ENCODE results near the gene TRIM2. TPM values are rescaled to one million over a fixed set of nuclear protein-coding genes. Genes with fewer than 3 reads are reported as not detected.

Gene TRIM2
- total RNA-seq, 4 donors from 2014 or later, result 2.6 to 7.2 (median 3.8) TPM

DNA sequence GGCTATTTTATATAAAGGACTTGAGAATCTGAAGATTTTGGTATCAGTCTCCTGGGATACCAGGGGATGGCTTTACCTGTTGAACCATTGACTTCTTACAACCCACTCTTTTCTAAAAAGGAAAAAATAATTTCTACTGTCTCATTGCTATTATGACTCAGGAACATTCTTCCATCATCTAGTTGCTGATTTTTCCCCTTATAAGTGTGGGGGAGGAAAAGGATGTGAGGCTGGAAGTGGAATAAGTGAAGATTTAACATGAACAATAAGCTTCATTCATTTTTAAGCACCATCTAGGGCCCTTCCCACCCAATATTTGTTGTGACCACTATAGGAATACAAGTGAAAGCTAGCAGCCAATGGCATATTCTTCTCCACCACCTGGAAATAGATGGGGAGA lies 129.6 kb downstream of the TRIM2 start:
- DNase-seq (no peak), ATAC-seq (no peak)
- H3K27ac ChIP-seq, result no peak overlapping the region
- no peaks in the 10 kb centered on the region for H3K4me1 ChIP-seq
- intact Hi-C loops (cut with DNase I; ENCODE audit: low total_unique reads), result no loop called here
- no peak overlapping the region for H3K4me3 ChIP-seq
- H3K9me3 ChIP-seq, result no peaks in the 10 kb centered on the region
- in situ Hi-C loops (cut with MboI; ENCODE audit: low sequenced_read_pairs in 4 of 4), result no loop called here
- H3K27me3 ChIP-seq, result no peaks in the 10 kb centered on the region
- H3K36me3 ChIP-seq, result no peaks in the 10 kb centered on the region
- no peak for TF ChIP-seq CTCF (IDR thresholded peaks at IDR 0.05 in 4 of 5, conservative IDR thresholded peaks at IDR 0.05 in 1 of 5)
- no peak for TF ChIP-seq POLR2A (IDR thresholded peaks at IDR 0.05)

DNA sequence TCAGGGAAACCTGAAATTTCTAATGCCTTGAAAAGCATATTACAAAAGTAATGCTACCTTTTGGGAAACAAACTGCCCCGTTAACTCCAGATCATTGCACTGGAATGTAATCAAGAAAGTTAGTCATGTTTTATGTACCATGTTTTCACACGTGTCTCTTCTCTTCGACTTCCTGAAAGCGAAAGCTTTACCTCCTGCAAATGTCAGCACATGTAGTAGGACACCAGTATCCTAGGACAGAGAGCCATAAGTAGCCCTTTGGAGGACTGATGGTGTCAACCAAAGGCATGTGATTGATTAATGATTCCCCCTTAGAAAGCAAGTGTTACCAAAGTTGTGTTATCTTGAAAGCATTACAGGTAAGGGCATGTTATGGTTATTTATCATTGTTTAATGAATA lies 131.4 kb downstream of the TRIM2 start:
- DNase-seq, result no peak
- H3K36me3 ChIP-seq, result no peaks in the 10 kb centered on the region
- no peaks in the 10 kb centered on the region for H3K9me3 ChIP-seq
- no peaks in the 10 kb centered on the region for H3K4me1 ChIP-seq
- ATAC-seq, result no peak
- no peak overlapping the region for H3K27ac ChIP-seq
- in situ Hi-C loops (cut with MboI; ENCODE audit: low sequenced_read_pairs in 4 of 4) (no loop called here), intact Hi-C loops (cut with DNase I; ENCODE audit: low total_unique reads) (no loop called here)
- TF ChIP-seq POLR2A (IDR thresholded peaks at IDR 0.05) (no peak), CTCF (IDR thresholded peaks at IDR 0.05 in 4 of 5, conservative IDR thresholded peaks at IDR 0.05 in 1 of 5) (no peak)
- H3K4me3 ChIP-seq, result no peak overlapping the region
- H3K27me3 ChIP-seq, result no peaks in the 10 kb centered on the region

- Histone ChIP-seq H3K27me3 (no peaks in the 10 kb centered on the region), H3K27ac (no peak overlapping the region), H3K4me3 (no peak overlapping the region), H3K4me1 (no peaks in the 10 kb centered on the region), H3K36me3 (no peaks in the 10 kb centered on the region), H3K9me3 (no peaks in the 10 kb centered on the region)
- no peak for TF ChIP-seq CTCF (IDR thresholded peaks at IDR 0.05 in 4 of 5, conservative IDR thresholded peaks at IDR 0.05 in 1 of 5)
- no peak for TF ChIP-seq POLR2A (IDR thresholded peaks at IDR 0.05)
- DNase-seq, result no peak
- ATAC-seq, result no peak
- intact Hi-C loops (cut with DNase I; ENCODE audit: low total_unique reads), result no loop called here
- in situ Hi-C loops (cut with MboI; ENCODE audit: low sequenced_read_pairs in 4 of 4), result no loop called here
Observed at GRCh38 chr4:153337686-153338085, 133.4 kb downstream of the TRIM2 start.

- no peak for ATAC-seq
- H3K36me3 ChIP-seq, result no peaks in the 10 kb centered on the region
- H3K9me3 ChIP-seq, result no peaks in the 10 kb centered on the region
- intact Hi-C loops (cut with DNase I; ENCODE audit: low total_unique reads) (loop anchor here (5.0 to 10.0 kb wide), 2 partner anchors 93 to 306 kb away; no protein-coding TSS in a partner anchor), in situ Hi-C loops (cut with MboI; ENCODE audit: low sequenced_read_pairs in 4 of 4) (loop anchor here in 1 of 4 donors (10.0 kb wide), 1 partner anchor 233 kb away; no protein-coding TSS in a partner anchor)
- H3K27me3 ChIP-seq, result no peaks in the 10 kb centered on the region
- no peak for TF ChIP-seq POLR2A (IDR thresholded peaks at IDR 0.05)
- no peak for TF ChIP-seq CTCF (IDR thresholded peaks at IDR 0.05 in 4 of 5, conservative IDR thresholded peaks at IDR 0.05 in 1 of 5)
- DNase-seq, result no peak
- H3K4me3 ChIP-seq, result no peak overlapping the region
- H3K4me1 ChIP-seq, result peaks cover 0 to 4% of the 10 kb centered on the region in 2 donors
- no peak overlapping the region for H3K27ac ChIP-seq
Observed at GRCh38 chr4:153341575-153342090, 137.4 kb downstream of the TRIM2 start.
